CD4-positive, alpha-beta T cell treated with Interleukin-2 at 100 ng/mL for 4 hours (primary cell): ENCODE data around the gene LIMK1.
A peak's percentile ranks its signal among the peaks of the same experiment; 100 is the strongest.

ENCODE experiments used
- DNase-seq: peaks from one replicate; pipeline ENCODE4 v3.0.0-alpha.2; 2020; ENCODE audit warnings: low spot score

The LIMK1 gene

DNA sequence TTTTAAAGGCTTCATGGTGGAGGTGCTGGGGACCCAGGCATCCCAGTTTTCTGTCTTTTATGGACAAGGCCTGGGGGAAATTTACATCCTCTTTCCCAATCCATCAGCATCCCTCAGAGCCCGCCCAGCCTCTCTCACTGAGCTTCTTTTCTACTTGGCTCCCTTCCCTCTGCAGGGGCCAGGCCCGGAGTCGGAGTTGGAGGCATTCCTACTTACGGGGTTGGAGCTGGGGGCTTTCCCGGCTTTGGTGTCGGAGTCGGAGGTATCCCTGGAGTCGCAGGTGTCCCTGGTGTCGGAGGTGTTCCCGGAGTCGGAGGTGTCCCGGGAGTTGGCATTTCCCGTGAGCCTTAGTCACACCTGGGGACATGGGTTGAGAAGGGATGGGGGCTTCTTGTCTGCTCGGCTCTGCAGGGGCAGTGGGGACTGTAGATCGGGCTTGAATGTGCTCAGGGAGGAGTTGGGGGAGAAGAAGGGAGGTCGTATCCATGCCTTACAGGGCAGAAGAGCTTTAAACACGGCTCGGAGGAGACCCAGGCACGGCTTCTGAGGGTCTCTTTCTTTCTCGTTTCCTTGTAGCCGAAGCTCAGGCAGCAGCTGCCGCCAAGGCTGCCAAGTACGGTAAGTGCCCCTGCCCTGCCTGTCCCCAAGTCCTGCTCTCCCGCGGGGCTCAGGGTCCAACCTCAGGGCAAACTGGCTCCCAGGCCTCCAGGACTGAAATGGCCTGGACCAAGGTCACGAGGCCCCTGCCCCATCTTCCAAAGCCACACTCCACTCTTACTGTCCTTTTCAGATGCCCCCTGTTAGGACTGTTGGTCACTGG, 27.3 kb upstream of the LIMK1 start:
- DNase-seq: no peak

DNA sequence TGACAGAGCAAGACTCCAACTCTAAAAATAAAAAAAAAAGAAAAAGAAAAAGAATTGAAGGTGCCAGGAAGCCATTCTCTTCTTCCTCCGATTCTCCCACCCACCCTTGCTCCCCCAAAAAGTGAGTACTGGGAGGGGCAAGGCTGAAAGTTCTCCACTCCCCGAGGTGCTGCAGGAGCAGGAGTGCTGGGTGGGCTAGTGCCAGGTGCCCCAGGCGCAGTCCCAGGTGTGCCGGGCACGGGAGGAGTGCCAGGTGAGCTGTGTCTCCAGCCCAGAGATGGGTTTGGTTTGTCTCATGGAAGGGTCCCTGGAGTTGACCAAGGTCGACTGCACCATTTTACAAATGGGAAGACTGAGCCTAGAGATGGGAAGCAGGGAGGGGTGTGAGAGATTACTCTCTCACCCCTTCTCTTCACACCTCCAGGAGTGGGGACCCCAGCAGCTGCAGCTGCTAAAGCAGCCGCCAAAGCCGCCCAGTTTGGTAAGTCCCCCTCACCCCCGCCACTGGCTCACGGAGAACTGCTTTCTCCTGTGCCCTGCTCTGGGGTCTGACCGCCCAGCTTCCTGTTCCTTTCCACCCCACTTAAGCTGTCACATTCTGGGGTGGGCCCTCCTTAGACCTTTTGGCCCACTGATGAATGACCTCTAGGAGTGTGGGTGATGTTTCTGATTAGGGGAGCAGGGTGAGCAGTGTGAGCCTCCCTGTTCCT, 26.2 kb upstream of the LIMK1 start:
- no peak for DNase-seq

DNA sequence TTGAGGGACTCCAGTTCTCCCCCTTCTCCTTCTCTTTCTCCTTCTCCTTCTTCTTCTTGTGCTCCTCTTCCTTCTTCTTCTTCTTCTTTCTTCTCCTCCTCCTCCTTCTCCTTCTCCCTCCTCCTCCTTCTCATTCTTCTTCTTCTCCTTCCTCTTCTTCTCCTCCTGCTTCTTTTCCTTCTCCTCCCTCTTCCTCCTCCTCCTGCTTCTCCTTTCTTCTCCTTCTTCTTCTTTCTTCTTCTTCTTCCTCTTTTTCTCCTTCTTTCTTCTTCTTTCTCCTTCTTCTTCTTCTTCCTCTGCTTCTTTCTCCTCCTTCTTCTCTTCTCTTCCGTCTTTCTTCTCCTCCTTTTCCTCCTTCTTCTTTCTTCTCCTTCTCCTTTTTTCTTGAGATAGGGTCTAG, 25.6 kb upstream of the LIMK1 start:
- no peak for DNase-seq

DNA sequence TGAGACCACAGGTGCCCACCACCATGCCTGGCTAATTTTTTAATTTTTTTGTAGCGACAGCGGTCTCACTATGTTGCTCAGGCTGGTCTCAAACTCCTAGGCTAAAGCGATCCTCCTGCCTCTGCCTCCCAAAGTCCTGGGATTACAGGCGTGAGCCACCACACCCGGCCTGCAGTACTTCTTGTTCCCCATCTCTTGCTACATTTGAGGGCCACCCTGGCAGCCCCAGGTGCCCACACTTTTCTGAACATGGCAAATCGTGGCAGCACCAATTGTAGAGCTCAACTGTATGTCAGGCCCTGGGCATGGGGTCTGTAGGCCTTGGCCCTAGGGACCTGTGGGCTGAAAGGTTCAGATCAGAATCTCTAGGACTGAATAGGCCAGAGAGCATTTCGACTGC, 25.1 kb upstream of the LIMK1 start:
- no peak for DNase-seq

DNA sequence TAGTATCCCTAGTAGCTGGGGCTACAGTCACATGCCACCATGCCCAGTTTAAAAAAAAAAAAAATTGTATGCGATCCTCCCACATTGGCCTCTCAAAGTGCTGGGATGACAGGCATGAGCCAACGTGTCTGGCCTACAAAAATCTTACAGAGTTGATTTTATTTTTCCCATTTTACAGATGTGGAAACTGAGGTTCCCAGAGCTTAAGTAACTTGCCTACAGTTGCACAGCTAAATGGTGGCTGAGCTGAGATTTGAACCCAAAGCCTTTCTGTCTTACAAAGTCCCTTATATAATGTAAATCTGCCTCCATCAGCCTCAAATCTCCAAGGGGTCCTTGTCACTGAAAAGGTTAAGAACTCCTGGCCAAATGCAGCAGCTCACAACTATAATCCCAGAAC, 24.6 kb upstream of the LIMK1 start:
- DNase-seq: no peak

DNA sequence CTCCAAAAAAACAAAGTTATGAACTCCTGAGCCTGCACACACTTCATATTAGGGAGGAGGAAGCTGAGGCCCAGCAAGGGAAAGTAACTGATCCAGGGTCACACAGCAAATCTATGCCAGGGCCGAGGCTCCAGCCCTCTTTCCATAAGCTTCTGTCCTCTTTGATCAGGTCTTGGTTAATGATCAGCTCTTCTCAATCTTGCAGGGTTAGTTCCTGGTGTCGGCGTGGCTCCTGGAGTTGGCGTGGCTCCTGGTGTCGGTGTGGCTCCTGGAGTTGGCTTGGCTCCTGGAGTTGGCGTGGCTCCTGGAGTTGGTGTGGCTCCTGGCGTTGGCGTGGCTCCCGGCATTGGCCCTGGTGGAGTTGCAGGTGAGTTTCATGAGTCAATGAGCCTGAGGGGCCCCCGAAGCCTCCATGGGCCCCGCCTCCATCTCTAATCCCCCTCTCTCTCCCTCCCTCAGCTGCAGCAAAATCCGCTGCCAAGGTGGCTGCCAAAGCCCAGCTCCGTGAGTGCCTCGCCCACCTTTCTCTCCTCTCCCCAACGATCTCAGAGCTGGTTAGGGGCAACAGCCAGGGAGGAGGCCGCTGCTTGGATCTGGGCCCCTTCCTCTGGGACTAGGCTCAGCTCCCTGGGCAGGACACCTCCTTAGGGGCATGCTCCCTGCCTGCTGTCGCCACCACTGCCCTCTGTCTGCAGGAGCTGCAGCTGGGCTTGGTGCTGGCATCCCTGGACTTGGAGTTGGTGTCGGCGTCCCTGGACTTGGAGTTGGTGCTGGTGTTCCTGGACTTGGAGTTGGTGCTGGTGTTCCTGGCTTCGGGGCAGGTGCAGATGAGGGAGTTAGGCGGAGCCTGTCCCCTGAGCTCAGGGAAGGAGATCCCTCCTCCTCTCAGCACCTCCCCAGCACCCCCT, 23.7 kb upstream of the LIMK1 start:
- no peak for DNase-seq

DNA sequence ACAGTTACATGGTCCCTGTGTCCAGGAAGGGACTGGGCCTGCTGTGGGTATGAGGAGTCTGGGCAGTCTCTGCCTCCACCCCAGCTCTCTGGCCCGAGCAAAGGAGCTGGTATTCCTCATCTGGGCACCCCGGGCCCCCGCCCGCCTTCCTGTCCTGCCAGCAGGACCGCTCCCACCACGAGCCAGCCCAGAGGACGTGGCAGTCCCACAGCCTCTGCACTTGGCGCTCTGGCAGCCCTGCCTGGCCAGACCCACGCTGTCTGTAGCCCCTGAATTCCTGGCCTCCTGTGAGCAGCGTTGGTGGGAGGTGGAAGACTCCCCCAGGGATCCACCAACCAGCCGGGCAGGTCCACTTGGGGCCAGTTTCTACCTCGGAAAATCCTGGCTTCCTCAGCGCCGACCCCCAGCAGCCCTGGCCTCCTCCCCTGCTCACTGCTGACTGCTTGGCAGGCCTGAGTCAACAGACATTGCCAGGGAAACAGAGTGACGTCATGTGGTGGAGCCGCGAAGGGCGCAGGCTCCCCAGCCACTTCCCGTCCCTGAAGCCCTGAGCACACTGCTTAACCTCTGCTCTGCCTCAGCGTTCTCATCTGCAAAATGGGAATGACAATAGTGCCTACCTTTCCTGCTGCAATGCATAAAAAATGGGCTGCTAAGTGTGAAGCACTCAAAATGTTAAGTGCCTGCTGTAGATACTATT, 21.6 kb upstream of the LIMK1 start:
- peak; percentile 84 for DNase-seq

DNA sequence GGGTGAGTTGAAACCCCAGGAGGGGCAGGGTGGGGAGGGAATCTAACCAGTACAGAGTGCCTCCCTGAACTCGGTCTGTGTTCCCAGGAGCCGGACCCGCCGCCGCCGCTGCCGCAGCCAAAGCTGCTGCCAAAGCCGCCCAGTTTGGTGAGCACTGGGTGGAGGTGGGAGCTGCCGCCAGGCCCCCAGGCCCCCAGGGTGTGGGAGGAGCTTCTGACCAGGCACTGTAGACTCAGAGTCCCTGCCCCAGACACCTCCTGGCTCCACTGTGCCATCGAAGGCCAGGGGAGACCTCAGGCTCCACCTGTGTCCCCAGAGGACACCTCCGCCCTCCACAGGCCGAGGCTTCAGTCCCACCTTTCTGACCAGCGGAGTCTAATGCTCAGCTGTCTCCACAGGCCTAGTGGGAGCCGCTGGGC, 20.4 kb upstream of the LIMK1 start:
- DNase-seq: no peak

DNA sequence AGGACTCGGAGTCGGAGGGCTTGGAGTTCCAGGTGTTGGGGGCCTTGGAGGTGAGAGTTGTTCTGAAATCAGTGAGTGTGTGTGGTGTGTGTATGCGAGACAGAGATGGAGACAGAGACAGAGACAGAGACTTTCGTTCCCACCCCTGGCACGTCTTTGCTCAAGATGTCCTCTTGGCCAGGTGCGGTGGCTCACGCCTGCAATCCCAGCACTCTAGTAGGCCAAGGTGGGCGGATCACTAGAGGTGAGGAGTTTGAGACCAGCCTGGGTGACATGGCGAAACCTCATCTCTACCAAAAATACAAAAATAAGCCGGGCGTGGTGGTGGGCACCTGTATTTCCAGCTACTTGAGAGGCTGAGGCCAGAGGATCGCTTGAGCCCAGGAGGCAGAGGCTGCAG, 20.0 kb upstream of the LIMK1 start:
- DNase-seq: no peak

DNA sequence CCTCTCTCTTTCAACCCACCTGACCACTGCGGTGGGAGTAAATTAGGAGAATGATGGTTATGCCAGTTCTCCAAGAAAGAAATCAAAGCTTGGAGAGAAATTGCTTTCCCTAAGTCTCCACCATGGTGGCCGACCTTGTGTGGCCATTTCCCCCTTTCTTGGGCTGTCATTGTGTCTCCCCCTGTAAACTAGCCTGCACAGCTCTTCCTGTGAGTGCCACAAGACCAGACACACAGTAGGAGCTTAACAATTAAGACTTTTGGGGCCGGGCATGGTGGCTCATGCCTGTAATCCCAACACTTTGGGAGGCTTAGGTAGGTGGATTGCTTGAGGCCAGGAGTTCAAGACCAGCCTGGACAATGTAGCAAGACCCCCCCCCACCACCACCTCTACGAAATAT, 18.9 kb upstream of the LIMK1 start:
- DNase-seq: no peak

DNA sequence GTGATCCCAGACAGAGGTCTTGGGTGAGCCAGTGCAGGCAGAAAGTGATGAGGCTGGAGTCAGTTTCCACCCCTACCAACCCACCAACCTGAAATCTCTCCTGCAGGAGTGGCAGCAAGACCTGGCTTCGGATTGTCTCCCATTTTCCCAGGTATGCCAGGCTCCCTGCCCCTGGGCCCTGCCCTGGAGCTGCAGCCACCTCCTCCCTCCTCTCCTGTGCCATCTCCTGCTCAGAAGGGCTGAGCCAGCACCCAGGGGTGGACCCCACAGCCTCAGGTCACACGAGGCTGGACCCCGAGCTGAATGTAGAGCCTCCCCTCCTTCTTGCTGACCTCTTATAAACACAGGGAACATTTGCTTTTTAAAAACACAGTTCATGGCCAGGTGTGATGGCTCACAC, 17.0 kb upstream of the LIMK1 start:
- no peak for DNase-seq

DNA sequence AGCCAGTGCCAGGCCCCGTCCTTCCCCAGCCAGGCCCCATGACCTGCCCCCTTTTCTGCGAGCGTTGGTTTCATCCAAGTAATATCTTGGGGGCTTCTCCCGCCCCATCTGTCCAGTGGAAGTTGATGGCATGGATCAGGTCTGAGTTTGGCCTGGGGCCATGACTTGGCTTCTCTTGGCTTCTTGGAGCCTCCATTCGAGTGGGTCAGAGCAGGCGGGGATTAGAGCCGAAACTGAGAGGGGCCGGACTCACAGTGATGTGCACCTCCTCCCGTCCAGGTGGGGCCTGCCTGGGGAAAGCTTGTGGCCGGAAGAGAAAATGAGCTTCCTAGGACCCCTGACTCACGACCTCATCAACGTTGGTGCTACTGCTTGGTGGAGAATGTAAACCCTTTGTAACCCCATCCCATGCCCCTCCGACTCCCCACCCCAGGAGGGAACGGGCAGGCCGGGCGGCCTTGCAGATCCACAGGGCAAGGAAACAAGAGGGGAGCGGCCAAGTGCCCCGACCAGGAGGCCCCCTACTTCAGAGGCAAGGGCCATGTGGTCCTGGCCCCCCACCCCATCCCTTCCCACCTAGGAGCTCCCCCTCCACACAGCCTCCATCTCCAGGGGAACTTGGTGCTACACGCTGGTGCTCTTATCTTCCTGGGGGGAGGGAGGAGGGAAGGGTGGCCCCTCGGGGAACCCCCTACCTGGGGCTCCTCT, 15.1 kb upstream of the LIMK1 start:
- DNase-seq: no peak

DNA sequence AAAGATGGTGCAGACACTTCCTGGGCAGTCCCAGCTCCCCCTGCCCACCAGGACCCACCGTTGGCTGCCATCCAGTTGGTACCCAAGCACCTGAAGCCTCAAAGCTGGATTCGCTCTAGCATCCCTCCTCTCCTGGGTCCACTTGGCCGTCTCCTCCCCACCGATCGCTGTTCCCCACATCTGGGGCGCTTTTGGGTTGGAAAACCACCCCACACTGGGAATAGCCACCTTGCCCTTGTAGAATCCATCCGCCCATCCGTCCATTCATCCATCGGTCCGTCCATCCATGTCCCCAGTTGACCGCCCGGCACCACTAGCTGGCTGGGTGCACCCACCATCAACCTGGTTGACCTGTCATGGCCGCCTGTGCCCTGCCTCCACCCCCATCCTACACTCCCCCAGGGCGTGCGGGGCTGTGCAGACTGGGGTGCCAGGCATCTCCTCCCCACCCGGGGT, 14.5 kb upstream of the LIMK1 start:
- no peak for DNase-seq

DNA sequence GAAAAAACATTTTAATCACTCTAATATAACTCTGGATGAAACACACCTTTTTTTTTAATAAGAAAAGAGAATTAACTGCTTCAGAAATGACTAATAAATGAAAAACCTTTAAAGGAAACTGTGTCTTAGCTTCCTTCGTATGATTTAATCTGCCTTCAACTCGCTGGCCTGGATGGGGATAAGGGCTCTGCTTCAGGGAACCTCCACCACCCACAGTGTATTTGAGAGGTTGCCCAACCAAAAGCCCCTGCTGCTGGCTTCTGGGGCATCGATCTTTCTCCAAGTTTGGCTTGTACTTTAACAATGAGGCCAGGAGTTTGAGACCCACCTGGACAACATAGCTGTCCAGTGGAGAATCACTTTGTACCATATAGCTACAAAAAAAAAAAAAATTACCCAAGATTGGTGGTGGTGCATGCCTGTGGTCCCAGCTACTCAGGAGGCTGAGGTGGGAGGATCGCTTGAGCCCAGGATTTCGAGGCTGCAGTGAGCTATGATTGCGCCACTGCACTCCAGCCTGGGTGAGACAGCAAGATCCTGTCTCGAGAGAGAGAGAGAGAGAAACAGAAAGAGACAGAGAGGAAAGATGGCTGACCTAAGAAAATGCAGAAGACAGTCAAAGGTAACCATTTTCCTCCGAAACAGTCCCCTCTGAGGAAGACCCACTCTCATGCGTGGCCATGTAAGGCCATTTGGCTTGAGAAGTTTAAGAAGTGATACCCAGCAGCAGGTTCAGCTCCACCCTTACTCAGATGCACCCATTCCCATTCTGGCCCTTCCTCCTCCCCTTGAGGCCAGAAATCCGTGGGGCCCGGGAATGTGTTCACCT, 13.6 kb upstream of the LIMK1 start:
- DNase-seq: no peak

DNA sequence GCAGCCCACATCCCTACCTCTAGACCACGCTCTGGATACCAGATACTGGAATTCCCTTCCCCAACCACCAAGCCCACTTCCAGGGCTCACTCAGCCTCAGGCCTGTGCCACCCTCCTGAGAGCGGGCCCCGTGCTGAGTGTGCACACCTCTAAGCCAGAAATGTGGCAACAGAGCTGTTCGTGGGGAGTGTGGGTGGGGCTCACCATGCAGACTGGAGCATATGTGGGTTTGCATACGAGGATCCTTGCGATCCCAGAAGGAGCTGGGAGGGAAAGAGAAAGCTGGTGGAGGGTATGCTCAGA, 13.0 kb upstream of the LIMK1 start:
- no peak for DNase-seq

DNA sequence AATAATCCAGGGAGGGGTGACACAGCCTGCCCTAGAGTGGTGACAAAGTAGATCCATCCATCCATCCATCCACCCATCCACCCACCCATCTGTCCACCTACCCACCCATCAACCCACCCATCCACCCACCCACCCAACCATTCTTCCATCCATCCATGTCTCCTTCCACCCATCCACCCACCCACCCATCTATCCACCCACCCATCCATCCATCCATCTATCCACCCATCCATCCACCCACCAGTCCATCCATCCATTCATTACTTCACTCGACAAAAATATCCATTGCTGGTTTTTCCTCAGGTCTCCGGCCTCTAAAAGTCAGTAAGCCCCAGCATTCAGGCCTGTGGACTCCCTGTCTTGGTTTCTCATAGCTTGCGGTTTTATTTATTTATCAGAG, 12.5 kb upstream of the LIMK1 start:
- no peak for DNase-seq

DNA sequence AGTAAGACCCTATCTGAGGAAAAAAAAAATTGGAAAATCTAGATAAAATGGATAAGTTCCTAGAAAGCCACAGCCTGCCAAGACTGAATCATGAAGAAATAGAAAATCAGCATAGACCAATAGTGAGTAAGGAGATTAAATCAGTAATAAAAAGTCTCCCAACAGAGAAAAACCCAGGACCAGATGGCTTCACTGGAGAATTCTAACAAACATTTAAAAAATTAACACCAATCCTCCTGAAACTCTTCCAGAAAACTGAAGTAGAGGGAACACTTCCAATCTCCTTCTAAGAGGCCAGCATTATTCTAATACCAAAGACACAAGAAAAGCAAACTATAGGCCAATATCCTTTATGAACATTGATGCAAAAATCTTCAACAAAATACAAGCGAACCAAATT, 8.8 kb upstream of the LIMK1 start:
- DNase-seq: no peak

DNA sequence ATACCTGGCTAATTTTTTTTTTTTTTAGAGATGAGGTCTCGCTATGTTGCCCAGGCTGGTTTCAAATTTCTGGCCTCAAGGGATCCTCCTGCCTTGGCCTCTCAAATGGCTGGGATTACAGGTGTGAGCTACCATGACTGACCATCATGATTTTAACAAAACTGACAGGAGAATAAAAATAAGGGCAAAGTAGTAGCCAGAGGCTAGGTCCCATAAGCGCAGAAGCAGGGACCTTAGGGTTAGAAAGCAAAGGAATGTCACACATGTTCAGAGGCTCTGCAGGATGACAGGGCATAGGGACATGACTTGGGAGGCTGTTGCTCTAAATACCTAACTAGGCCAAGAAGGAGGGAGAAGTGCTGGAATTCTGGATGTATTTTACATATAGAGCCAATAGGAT, 5.1 kb upstream of the LIMK1 start:
- no peak for DNase-seq

DNA sequence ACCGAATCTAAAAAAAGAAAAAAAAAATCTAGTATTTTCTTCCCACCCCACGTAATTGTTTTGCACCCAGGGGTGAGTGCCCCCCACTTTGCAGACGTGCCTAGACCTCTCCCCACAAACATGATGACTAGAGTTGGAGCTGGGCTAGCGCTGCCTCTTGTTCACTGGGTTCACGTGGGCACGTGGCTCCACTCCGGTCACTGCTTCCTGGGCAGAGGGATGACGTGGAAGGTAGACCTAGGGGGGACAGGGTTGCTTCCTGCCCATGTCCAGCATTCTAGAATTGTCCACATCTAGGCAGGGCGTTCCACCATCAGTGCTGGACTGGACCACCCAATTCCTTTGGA, 861 bp upstream of the LIMK1 start:
- DNase-seq: no peak

DNA sequence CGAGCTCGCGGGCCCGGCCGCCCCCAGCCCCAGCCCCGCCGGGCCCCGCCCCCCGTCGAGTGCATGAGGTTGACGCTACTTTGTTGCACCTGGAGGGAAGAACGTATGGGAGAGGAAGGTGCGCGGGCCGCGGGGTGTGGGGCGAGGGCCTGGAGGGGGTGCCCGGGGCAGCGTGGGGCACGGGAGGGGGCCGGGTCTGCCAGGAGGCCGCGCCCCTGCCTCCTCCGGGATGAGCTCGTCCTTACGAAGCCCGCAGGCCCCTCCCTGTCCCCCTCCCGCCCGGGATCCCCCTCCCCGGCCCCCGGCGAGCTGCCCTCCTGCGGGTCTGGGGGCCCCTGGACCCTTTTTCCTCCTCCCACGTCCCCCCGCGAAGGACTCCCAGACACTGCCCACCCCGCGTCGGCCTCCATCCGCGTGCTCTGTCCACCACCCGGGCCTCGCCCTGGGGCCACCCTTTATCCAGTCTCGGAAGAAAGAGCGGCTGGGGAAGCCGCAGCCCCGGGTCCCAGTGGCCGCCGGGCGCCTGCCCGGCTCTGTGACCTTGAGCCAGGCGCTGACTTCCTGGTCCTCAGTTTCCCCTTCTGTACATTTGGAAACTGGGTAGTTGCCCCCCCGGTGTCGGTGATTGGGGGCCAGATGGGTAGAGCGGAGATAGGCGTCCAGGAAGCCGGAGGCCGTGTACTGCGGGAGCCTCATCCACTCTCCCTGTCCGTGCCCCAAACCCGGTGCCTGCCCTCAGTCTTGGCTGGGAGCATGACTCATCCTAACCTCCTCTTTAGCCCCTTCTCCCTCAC, 521 bp downstream of the LIMK1 start:
- DNase-seq: peak; percentile 27
